H1 (cell line): ENCODE results near the gene KXD1. TPM values are rescaled to one million over a fixed set of nuclear protein-coding genes. Genes with fewer than 3 reads are reported as not detected.

Source experiments
- CTCF ChIA-PET: fragments of 300-600 bp; sonication (Branson Sonifier 250); formaldehyde crosslinking; loops from one replicate; lab custom pipeline; 2021; ENCODE audit not compliant: partially characterized antibody; lab: Charles Lee
- POLR2A ChIA-PET: fragments of 300-600 bp; sonication (Branson Sonifier 250); formaldehyde crosslinking; loops from one replicate; lab custom pipeline; 2021; ENCODE audit warnings: inconsistent platforms; ENCODE audit not compliant: partially characterized antibody; lab: Charles Lee
- DNase-seq, 2 experiments: peaks; one replicate each; pipeline versions ENCODE4 v3.0.0 to v3.0.0-alpha.2; 2010 to 2022; ENCODE audit warnings: low spot score in 2 of 2, low read depth in 1 of 2, mixed read lengths in 1 of 2
- FAIRE-seq: peaks from 2 replicates; lab custom pipeline; 2011; peaks lifted over from hg19 to GRCh38; lab: Jason Lieb, UNC
- H2AFZ ChIP-seq: 2 replicates; pipeline ENCODE4 v1.8.1; 2012; ENCODE audit warnings: low read length, inconsistent platforms
- H2AK5ac ChIP-seq: 2 replicates; pipeline ENCODE4 v1.6.1; 2013; ENCODE audit warnings: low read depth, low read length
- H2BK120ac ChIP-seq: replicated peaks from 2 replicates; pipeline ENCODE3; 2013; ENCODE audit warnings: low read depth, low read length, inconsistent platforms
- H2BK12ac ChIP-seq: 2 replicates; pipeline ENCODE4 v1.6.1; 2013; ENCODE audit warnings: low read depth, low read length
- H2BK15ac ChIP-seq: 2 replicates; pipeline ENCODE4 v1.6.1; 2013; ENCODE audit warnings: low read length
- H2BK20ac ChIP-seq: 2 replicates; pipeline ENCODE4 v1.6.1; 2013; ENCODE audit warnings: low read length
- H2BK5ac ChIP-seq: 2 replicates; pipeline ENCODE4 v1.6.1; 2013; ENCODE audit warnings: low read depth, low read length
- H3K14ac ChIP-seq: 2 replicates; pipeline ENCODE4 v1.6.1; 2013; ENCODE audit warnings: inconsistent platforms; ENCODE audit not compliant: insufficient read length
- H3K18ac ChIP-seq: 2 replicates; pipeline ENCODE4 v1.6.1; 2013; ENCODE audit warnings: low read length; ENCODE audit errors: extremely low read depth
- H3K23ac ChIP-seq: 2 replicates; pipeline ENCODE4 v1.6.1; 2013; ENCODE audit warnings: inconsistent platforms; ENCODE audit not compliant: insufficient read length
- H3K23me2 ChIP-seq: 2 replicates; pipeline ENCODE4 v1.6.1; 2013; ENCODE audit warnings: low read depth, low read length
- H3K27ac ChIP-seq: 2 replicates; pipeline ENCODE4 v1.6.1; 2011; ENCODE audit warnings: low read depth, low read length, inconsistent platforms
- H3K27me3 ChIP-seq, 4 experiments: replicated peaks in 1 of 4; 1 replicate in 1 of 4; 2 replicates in 3 of 4; pipeline versions ENCODE4 v1.6.1 to v1.8.1; 2011 to 2013; ENCODE audit warnings: low read length in 3 of 4, mild to moderate bottlenecking in 3 of 4, inconsistent platforms in 2 of 4, mixed read lengths in 2 of 4, moderate library complexity in 1 of 4; ENCODE audit not compliant: control insufficient read depth in 3 of 4, insufficient read depth in 3 of 4; ENCODE audit errors: extremely low read depth in 1 of 4
- H3K36me3 ChIP-seq, 4 experiments: 2 replicates each; pipeline versions ENCODE4 v1.6.1 to v1.8.1; 2011 to 2013; ENCODE audit warnings: mild to moderate bottlenecking in 4 of 4, low read length in 3 of 4, moderate library complexity in 2 of 4, control low read depth in 1 of 4, inconsistent platforms in 1 of 4; ENCODE audit not compliant: insufficient read depth in 4 of 4, control insufficient read depth in 2 of 4
- H3K4ac ChIP-seq: replicated peaks from 2 replicates; pipeline ENCODE3; 2013; ENCODE audit warnings: low read length, low read depth, mixed read lengths, inconsistent platforms; ENCODE audit not compliant: insufficient read length
- H3K4me1 ChIP-seq, 4 experiments: replicated peaks in 1 of 4; 1 replicate in 1 of 4; 2 replicates in 3 of 4; pipeline versions ENCODE4 v1.6.1 to v1.8.1; 2011 to 2013; ENCODE audit warnings: low read length in 3 of 4, inconsistent platforms in 2 of 4, mixed read lengths in 1 of 4; ENCODE audit not compliant: insufficient read depth in 4 of 4, control insufficient read depth in 3 of 4
- H3K4me2 ChIP-seq, 2 experiments: 2 replicates each; pipeline versions ENCODE4 v1.6.1 to v1.8.1; 2011 to 2013; ENCODE audit warnings: low read depth in 2 of 2, low read length in 2 of 2, control low read depth in 1 of 2, inconsistent platforms in 1 of 2, mild to moderate bottlenecking in 1 of 2; ENCODE audit not compliant: insufficient read depth in 1 of 2
- H3K4me3 ChIP-seq, 4 experiments: fragments of 200-600, 300-600 bp in 1 of 4; sonication (generic), shearing (Covaris generic), sonication (Bioruptor Twin) in 1 of 4; 2 replicates each; pipeline versions ENCODE4 v1.5.1 to v1.8.1; 2011 to 2016; ENCODE audit warnings: low read length in 4 of 4, low read depth in 3 of 4, control low read depth in 2 of 4, inconsistent platforms in 2 of 4, mild to moderate bottlenecking in 2 of 4, mixed read lengths in 1 of 4, moderate library complexity in 1 of 4; ENCODE audit not compliant: insufficient read depth in 2 of 4; ENCODE audit errors: extremely low read depth in 1 of 4
- H3K56ac ChIP-seq: replicated peaks from 2 replicates; pipeline ENCODE3; 2013; ENCODE audit warnings: low read depth, mild to moderate bottlenecking, mixed read lengths, low read length, inconsistent platforms; ENCODE audit not compliant: insufficient read length
- H3K79me1 ChIP-seq: 2 replicates; pipeline ENCODE4 v1.6.1; 2013; ENCODE audit warnings: low read depth, low read length, control low read depth
- H3K79me2 ChIP-seq, 2 experiments: 2 replicates each; pipeline versions ENCODE4 v1.6.1 to v1.8.1; 2012 to 2013; ENCODE audit warnings: low read length in 2 of 2, mild to moderate bottlenecking in 2 of 2, inconsistent platforms in 1 of 2; ENCODE audit not compliant: insufficient read depth in 2 of 2, control insufficient read depth in 1 of 2
- H3K9ac ChIP-seq, 4 experiments: replicated peaks in 1 of 4; 1 replicate in 1 of 4; 2 replicates in 3 of 4; pipeline versions ENCODE4 v1.6.1 to v1.8.1; 2011 to 2013; ENCODE audit warnings: low read depth in 3 of 4, low read length in 3 of 4, control low read depth in 2 of 4, mild to moderate bottlenecking in 2 of 4, moderate library complexity in 2 of 4, inconsistent platforms in 1 of 4; ENCODE audit errors: extremely low read depth in 1 of 4
- H3K9me3 ChIP-seq, 2 experiments: 2 replicates each; pipeline versions ENCODE4 v1.6.1 to v1.8.1; 2012 to 2013; ENCODE audit warnings: mild to moderate bottlenecking in 2 of 2, moderate library complexity in 2 of 2, control low read depth in 1 of 2, inconsistent platforms in 1 of 2, low read depth in 1 of 2, low read length in 1 of 2, mixed read lengths in 1 of 2; ENCODE audit not compliant: insufficient read depth in 2 of 2
- H4K20me1 ChIP-seq, 2 experiments: replicated peaks in 1 of 2; 2 replicates each; pipeline versions ENCODE3 to v1.8.1; 2011 to 2013; ENCODE audit warnings: inconsistent platforms in 2 of 2, low read length in 2 of 2, mild to moderate bottlenecking in 1 of 2; ENCODE audit not compliant: insufficient read depth in 2 of 2, control insufficient read depth in 1 of 2
- H4K5ac ChIP-seq: 2 replicates; pipeline ENCODE4 v1.6.1; 2013; ENCODE audit warnings: low read length, low read depth, mixed read lengths, inconsistent platforms; ENCODE audit not compliant: insufficient read length
- H4K8ac ChIP-seq: 2 replicates; pipeline ENCODE4 v1.8.0; 2013; ENCODE audit warnings: mild to moderate bottlenecking, moderate library complexity, low read length, inconsistent platforms; ENCODE audit not compliant: insufficient read depth; ENCODE audit errors: extremely low read depth
- H4K91ac ChIP-seq: replicated peaks from 2 replicates; pipeline ENCODE3; 2013; ENCODE audit warnings: low read length, mixed read lengths, inconsistent platforms; ENCODE audit not compliant: insufficient read length
- CBX8 ChIP-seq: fragments of 300-800, 300-1000 bp; sonication (generic); IDR thresholded peaks from 2 replicates; pipeline ENCODE4 v1.7.1; 2016; ENCODE audit warnings: low read depth, low read length, borderline replicate concordance
- GTF2F1 ChIP-seq: IDR thresholded peaks from 2 replicates; pipeline ENCODE4 v1.6.1; 2012; ENCODE audit warnings: low read depth, low read length, improper control_type of control experiment, borderline replicate concordance
- SUZ12 ChIP-seq: fragments of 200-600 bp; sonication (generic); IDR thresholded peaks from 2 replicates; pipeline ENCODE4 v1.6.1; 2012; ENCODE audit warnings: mild to moderate bottlenecking, inconsistent platforms, low read length, moderate library complexity, mixed read lengths
- WGBS, 2 experiments: shearing (Covaris generic) in 1 of 2; methylation state at CpG; one replicate each; pipeline versions ENCODE4 v1.1.6 to v1.1.7; 2013 to 2015; ENCODE audit warnings: low lambda C conversion rate in 2 of 2, mixed read lengths in 2 of 2, inconsistent platforms in 1 of 2, low coverage in 1 of 2, missing lambda C conversion rate in 1 of 2; ENCODE audit not compliant: insufficient replicate concordance in 2 of 2, insufficient coverage in 1 of 2, insufficient read length in 1 of 2; ENCODE audit errors: extremely low coverage in 1 of 2, missing lambda C conversion rate in 1 of 2; 5-methylcytosine and 5-hydroxymethylcytosine counted together
- polyA plus RNA-seq, 7 experiments: library from polyadenylated mRNA; depleted of rRNA in 3 of 7; stranded (reverse) in 5 of 7; unstranded in 2 of 7; fragments of >200 nt in 5 of 7; fragments of 200-250 nt in 2 of 7; gene quantifications; 1 replicate in 5 of 7; 2 replicates in 1 of 7; 4 replicates in 1 of 7; pipeline versions ENCODE4 v1.2.1 to v1.2.3, GENCODE V29; 2011 to 2013; ENCODE audit warnings: missing spikeins in 2 of 7, mixed read lengths in 2 of 7
- total RNA-seq: library from RNA; stranded (reverse); fragmentation: NEBNext Ultra II Directional; extraction: Animal tissue kit (Norgen Biotek cat#: 25700); gene quantifications from 2 replicates; pipeline ENCODE4 v1.2.1, GENCODE V29; 2021

Gene KXD1
- total and polyA plus RNA-seq, 2 of the 8 experiments (the other 6 are each of a cell fraction or from before 2014, with no cell fraction given), result 115 to 267 TPM

- peaks cover 0 to 10% of the 10 kb centered on the region in 2 experiments for H4K20me1 ChIP-seq
- H3K4me2 ChIP-seq, result no peak overlapping the region
- H3K36me3 ChIP-seq, result peaks cover 0 to 15% (median 5%) of the 10 kb centered on the region in 4 experiments; a peak in 6 of 8 replicates
- TF ChIP-seq CBX8, result no peak
- no peak for TF ChIP-seq GTF2F1
- no peak for TF ChIP-seq SUZ12
- TF ChIP-seq, all 59 proteins: peak for 0
- H2BK120ac ChIP-seq, result no peak overlapping the region
- H3K4me3 ChIP-seq, result no peak overlapping the region
- no peak overlapping the region for H2BK15ac ChIP-seq
- H3K27me3 ChIP-seq, result no peaks in the 10 kb centered on the region
- WGBS, 2 experiments, result 45% methylated on average over 3 of the region's 5 CpGs; no CpG with 5 or more reads in 1 of the 2 experiments
- POLR2A ChIA-PET, result interaction anchor here (0.6 to 3.4 kb wide), 9 partner anchors 9 to 183 kb away, joined by 3 to 23 read pairs (median 3); partner anchors contain the start of gene UBA52
- H3K23me2 ChIP-seq, result no peaks in the 10 kb centered on the region; the same call in 1 of the 2 replicates
- H3K14ac ChIP-seq, result no peak overlapping the region
- no peak overlapping the region for H2BK20ac ChIP-seq
- CTCF ChIA-PET, result interaction anchor here (0.6 to 3.1 kb wide), 10 partner anchors 11 to 336 kb away, joined by 3 to 10 read pairs (median 4); partner anchors contain the start of gene CERS1
- H3K18ac ChIP-seq, result no peak overlapping the region
- no peak overlapping the region for H2BK5ac ChIP-seq
- no peaks in the 10 kb centered on the region for H3K9me3 ChIP-seq
- H3K4ac ChIP-seq, result no peak overlapping the region
- H2AK5ac ChIP-seq, result no peak overlapping the region
- peaks cover 4% of the 10 kb centered on the region for H3K79me1 ChIP-seq
- FAIRE-seq (no peak), DNase-seq (no peak)
- H4K91ac ChIP-seq, result no peak overlapping the region
- no peak overlapping the region for H4K8ac ChIP-seq
- no peak overlapping the region for H4K5ac ChIP-seq
- no peaks in the 10 kb centered on the region; a peak in 1 of 7 replicates for H3K4me1 ChIP-seq
- H3K9ac ChIP-seq, result no peak overlapping the region
- H2BK12ac ChIP-seq, result no peak overlapping the region
- peaks cover 0 to 23% of the 10 kb centered on the region in 2 experiments; a peak in 3 of 4 replicates for H3K79me2 ChIP-seq
- H2AFZ ChIP-seq, result no peak overlapping the region
- H3K27ac ChIP-seq, result no peak overlapping the region
- H3K23ac ChIP-seq, result no peak overlapping the region
- no peak overlapping the region for H3K56ac ChIP-seq
Measured at GRCh38 chr19:18559685-18560084, 2.0 kb downstream of the KXD1 start.
